Right lobe of liver (tissue), 6 donors: ENCODE measurements around the gene ITPR2. TPM values are rescaled to one million over a fixed set of nuclear protein-coding genes. Genes with fewer than 3 reads are reported as not detected.

Experiments
- ATAC-seq, 4 donors: fragments of 200-7000 bp; cut with Tn5 transposase; one replicate each; pipeline ENCODE4 v1.9.1; 2020; ENCODE audit warnings: mild to moderate bottlenecking in 4 of 4, moderate library complexity in 4 of 4
- DNase-seq, 3 donors: peaks; one replicate each; pipeline ENCODE4 v3.0.0-alpha.2; 2020
- H3K27ac ChIP-seq, 3 donors: fragments of 200-600 bp; one replicate each; pipeline ENCODE4 v1.8.0; 2022
- H3K27me3 ChIP-seq, 2 donors: fragments of 200-600 bp; one replicate each; pipeline ENCODE4 v1.8.0; 2022
- H3K36me3 ChIP-seq, 4 donors: fragments of 200-600 bp; sonication (generic) in 1 of 4; one replicate each; pipeline versions ENCODE4 v1.5.1 to v1.8.0; 2017 to 2022; ENCODE audit warnings: control low read depth in 1 of 4
- H3K4me1 ChIP-seq, 4 donors: fragments of 200-600 bp; sonication (generic) in 1 of 4; one replicate each; pipeline versions ENCODE4 v1.5.1 to v1.8.0; 2017 to 2022; ENCODE audit warnings: control low read depth in 1 of 4
- H3K4me3 ChIP-seq, 3 donors: fragments of 200-600 bp; one replicate each; pipeline ENCODE4 v1.8.0; 2022
- H3K9me3 ChIP-seq, 4 donors: fragments of 200-600 bp; sonication (generic) in 1 of 4; one replicate each; pipeline versions ENCODE4 v1.5.1 to v1.8.0; 2017 to 2022; ENCODE audit warnings: control low read depth in 1 of 4
- POLR2A ChIP-seq: fragments of 450-650 bp; IDR thresholded peaks from one replicate; pipeline ENCODE4 v1.6.1; 2017; ENCODE audit warnings: antibody characterized with exemption, mild to moderate bottlenecking
- WGBS: methylation state at CpG from one replicate; pipeline ENCODE4 v1.1.6; 2018; ENCODE audit warnings: low coverage, low lambda C conversion rate; ENCODE audit not compliant: insufficient coverage; ENCODE audit errors: missing lambda C conversion rate; 5-methylcytosine and 5-hydroxymethylcytosine counted together
- intact Hi-C, 2 donors: fragments of 100-400 bp; cut with DNase I; formaldehyde crosslinking; loops; one replicate each; pipeline versions ENCODE4 v1.11.2 to v1.14.1; 2022
- total RNA-seq, 6 experiments: library from RNA; depleted of rRNA in 2 of 6; stranded (reverse); fragments of >200 nt in 2 of 6; fragmentation: NEBNext Ultra II Directional in 3 of 6; extraction: Animal tissue kit (Norgen Biotek cat#: 25700) in 3 of 6; gene quantifications; one replicate each; pipeline versions ENCODE4 v1.1.0 to v1.2.4, GENCODE V29; 2016 to 2023
- TF ChIP-seq, protein P1 (sequence below), 4 donors: fragments of 200-600 bp in 3 of 4; fragments of 450-650 bp in 1 of 4; IDR thresholded peaks; one replicate each; pipeline versions ENCODE4 v1.5.1 to v1.8.0; 2016 to 2022; ENCODE audit warnings: antibody characterized with exemption in 4 of 4, mild to moderate bottlenecking in 2 of 4
- donor health status: DM: no; HTN: yes; CAD: no.
- donor health status: DM: no; HTN: no; CAD: no.
- donor health status: DM: no; HTN: no; CAD: no.
- donor health status: DM: no; HTN: yes; CAD: no.
- donor health status: DM: no; HTN: yes; CAD: no.

ITPR2 gene
- total RNA-seq, 6 experiments from 2014 or later = 39.3 to 114 (median 57.2) TPM

DNA sequence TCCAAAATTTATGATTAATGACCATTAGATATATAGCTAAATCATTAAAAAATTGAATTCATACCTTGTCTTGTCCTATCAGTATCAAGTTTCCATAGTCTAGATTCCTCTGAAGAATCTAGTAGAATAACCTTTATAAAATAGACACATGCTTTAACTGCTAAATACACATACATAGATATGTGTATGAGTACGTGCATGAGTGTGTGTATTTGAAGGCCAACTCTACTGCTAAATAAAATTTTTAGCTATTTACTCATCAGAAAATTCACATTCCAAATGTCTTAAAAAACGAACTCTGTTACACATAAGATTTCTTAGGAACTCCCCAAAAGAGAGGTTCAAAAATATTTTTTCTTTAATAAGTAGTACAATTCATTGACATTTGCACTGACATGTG, 404.6 kb downstream of the ITPR2 start:
- Histone ChIP-seq H3K9me3 (no peaks in the 10 kb centered on the region), H3K4me3 (no peak overlapping the region), H3K27me3 (no peaks in the 10 kb centered on the region), H3K4me1 (peaks cover 0 to 14% (median 0%) of the 10 kb centered on the region in 4 donors), H3K27ac (no peak overlapping the region), H3K36me3 (no peaks in the 10 kb centered on the region)
- DNase-seq (no peak), ATAC-seq (no peak)
- intact Hi-C loops = no loop called here
- 92% methylated on average over 2 of the region's 2 CpGs for WGBS
- no peak for TF ChIP-seq POLR2A
- TF ChIP-seq, protein P1, sequence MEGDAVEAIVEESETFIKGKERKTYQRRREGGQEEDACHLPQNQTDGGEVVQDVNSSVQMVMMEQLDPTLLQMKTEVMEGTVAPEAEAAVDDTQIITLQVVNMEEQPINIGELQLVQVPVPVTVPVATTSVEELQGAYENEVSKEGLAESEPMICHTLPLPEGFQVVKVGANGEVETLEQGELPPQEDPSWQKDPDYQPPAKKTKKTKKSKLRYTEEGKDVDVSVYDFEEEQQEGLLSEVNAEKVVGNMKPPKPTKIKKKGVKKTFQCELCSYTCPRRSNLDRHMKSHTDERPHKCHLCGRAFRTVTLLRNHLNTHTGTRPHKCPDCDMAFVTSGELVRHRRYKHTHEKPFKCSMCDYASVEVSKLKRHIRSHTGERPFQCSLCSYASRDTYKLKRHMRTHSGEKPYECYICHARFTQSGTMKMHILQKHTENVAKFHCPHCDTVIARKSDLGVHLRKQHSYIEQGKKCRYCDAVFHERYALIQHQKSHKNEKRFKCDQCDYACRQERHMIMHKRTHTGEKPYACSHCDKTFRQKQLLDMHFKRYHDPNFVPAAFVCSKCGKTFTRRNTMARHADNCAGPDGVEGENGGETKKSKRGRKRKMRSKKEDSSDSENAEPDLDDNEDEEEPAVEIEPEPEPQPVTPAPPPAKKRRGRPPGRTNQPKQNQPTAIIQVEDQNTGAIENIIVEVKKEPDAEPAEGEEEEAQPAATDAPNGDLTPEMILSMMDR (IDR thresholded peaks at IDR 0.05) = no peak

DNA sequence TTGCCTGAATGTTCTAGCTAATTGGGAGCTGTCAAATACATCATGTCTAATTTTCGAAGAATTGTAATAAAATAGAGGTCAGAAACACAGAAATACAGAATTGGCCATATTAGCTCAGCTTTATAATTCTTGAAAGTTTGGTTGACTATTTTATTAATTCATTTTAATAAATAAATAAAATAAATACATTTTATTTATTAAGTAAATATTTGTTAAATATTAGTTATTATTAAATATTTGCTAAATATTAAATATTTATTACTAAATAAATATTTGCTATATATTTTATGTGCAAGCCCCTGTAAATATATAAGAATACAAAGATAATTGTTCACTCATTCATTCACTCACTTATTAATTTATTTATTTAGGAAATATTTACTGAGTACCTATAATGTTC, 406.3 kb downstream of the ITPR2 start:
- intact Hi-C loops = no loop called here
- ATAC-seq = no peak
- peaks cover 0 to 14% (median 0%) of the 10 kb centered on the region in 4 donors for H3K4me1 ChIP-seq
- no peak overlapping the region for H3K4me3 ChIP-seq
- 89% methylated on average over 1 of the region's 1 CpG for WGBS
- H3K9me3 ChIP-seq = no peaks in the 10 kb centered on the region
- TF ChIP-seq POLR2A = no peak
- TF ChIP-seq, protein P1 (IDR thresholded peaks at IDR 0.05) = no peak
- no peak for DNase-seq
- no peak overlapping the region for H3K27ac ChIP-seq
- no peaks in the 10 kb centered on the region for H3K27me3 ChIP-seq
- no peaks in the 10 kb centered on the region for H3K36me3 ChIP-seq

DNA sequence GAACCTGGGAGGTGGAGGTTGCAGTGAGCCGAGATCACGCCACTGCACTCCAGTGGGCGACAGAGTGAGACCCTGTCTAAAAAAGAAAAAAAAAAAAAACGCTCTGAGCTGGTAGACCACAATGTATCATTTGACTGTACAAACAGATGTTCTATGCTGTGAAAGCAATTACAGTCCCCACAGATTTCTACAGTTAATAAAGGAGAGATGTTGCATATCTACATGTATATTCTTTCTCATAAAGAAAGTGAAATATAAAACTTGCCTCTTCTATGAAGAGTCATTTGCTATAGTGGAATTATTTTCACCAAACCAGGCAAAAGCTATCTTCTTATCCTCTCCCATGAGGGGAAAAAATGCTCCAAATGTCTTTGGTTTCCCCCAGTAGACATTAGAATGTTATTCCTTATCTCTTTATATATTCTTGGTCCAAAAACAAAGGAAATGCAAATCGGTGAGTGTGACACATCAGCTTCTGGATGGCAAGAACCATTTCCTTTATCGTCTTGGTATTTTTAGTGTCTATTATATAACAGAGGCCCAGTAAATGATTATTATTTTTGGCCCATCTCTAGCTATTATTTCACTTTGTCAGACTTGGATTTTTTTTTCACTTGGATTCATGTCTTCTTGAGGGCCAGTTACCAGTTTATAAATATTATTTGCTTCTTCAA, 407.3 kb downstream of the ITPR2 start:
- H3K9me3 ChIP-seq = no peaks in the 10 kb centered on the region
- no peaks in the 10 kb centered on the region for H3K27me3 ChIP-seq
- no peaks in the 10 kb centered on the region for H3K36me3 ChIP-seq
- no peak overlapping the region for H3K4me3 ChIP-seq
- DNase-seq = no peak
- intact Hi-C loops = no loop called here
- no peak overlapping the region for H3K27ac ChIP-seq
- H3K4me1 ChIP-seq = peaks cover 0 to 14% (median 0%) of the 10 kb centered on the region in 4 donors
- TF ChIP-seq, protein P1 (IDR thresholded peaks at IDR 0.05) = no peak
- WGBS = 44% methylated on average over 2 of the region's 6 CpGs
- ATAC-seq = no peak

DNA sequence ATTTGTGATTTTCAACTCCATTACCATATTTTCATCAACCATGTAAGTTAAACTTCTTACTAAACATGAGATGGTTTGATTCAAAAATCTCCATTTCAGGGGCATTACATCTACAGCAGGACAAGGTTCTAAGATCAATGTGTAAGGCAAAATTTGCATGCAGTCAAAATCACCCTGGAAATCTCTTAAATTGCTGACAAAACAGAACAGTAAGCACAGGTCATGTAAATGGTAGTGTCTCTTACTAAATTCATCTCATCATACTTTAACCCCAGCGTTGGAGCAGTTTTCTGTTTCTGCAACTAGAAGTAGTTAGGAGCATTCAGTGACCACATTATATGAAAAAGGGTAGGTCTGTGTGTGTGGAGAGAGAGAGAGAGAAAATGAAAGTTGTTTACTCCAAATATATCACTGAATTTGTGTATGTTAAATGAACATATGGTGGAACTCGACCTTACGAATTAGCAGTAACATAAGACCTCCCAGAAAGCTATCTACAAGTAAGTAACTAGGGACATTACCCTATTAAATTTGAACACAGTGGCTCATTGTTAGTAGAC, 410.1 kb downstream of the ITPR2 start:
- no peak overlapping the region for H3K27ac ChIP-seq
- DNase-seq = no peak
- H3K4me1 ChIP-seq = no peaks in the 10 kb centered on the region
- WGBS = 71% methylated on average over 3 of the region's 3 CpGs
- H3K36me3 ChIP-seq = no peaks in the 10 kb centered on the region
- H3K9me3 ChIP-seq = no peaks in the 10 kb centered on the region
- no peak for ATAC-seq
- no peaks in the 10 kb centered on the region for H3K27me3 ChIP-seq
- intact Hi-C loops = no loop called here
- no peak overlapping the region for H3K4me3 ChIP-seq
- TF ChIP-seq, protein P1 (IDR thresholded peaks at IDR 0.05) = no peak
- no peak for TF ChIP-seq POLR2A
